AG04450 (cell line): ENCODE measurements around the gene GSG1L. TPM values are rescaled to one million over a fixed set of nuclear protein-coding genes. Genes with fewer than 3 reads are reported as not detected.

Source experiments
- CTCF ChIA-PET: fragments of 300-600, 350-600 bp; formaldehyde crosslinking; extraction: SDS; loops from one replicate; lab custom pipeline; 2022; ENCODE audit warnings: antibody characterized with exemption, inconsistent platforms; lab: Charles Lee
- POLR2A ChIA-PET: fragments of 350-600 bp; formaldehyde crosslinking; extraction: SDS; loops from one replicate; lab custom pipeline; 2021; ENCODE audit warnings: antibody characterized with exemption, inconsistent platforms; lab: Yijun Ruan, JAX
- DNase-seq: peaks from one replicate; pipeline ENCODE4 v3.0.0-alpha.2; 2011; ENCODE audit warnings: low read depth, low spot score
- H3K27ac ChIP-seq: one replicate; pipeline ENCODE4 v1.5.1; 2012; ENCODE audit warnings: low read depth, low read length, control low read depth
- H3K27me3 ChIP-seq: one replicate; pipeline ENCODE4 v1.6.0; 2012; ENCODE audit warnings: low read length; ENCODE audit not compliant: control insufficient read depth, insufficient read depth
- H3K4me3 ChIP-seq: 2 replicates; pipeline ENCODE4 v1.5.1; 2011; ENCODE audit warnings: mild to moderate bottlenecking, low read depth, low read length, control low read depth
- H3K9me3 ChIP-seq: 2 replicates; pipeline ENCODE4 v1.5.1; 2012; ENCODE audit warnings: low read length; ENCODE audit not compliant: control insufficient read depth, insufficient read depth
- polyA plus RNA-seq: library from polyadenylated mRNA; depleted of rRNA; stranded (reverse); fragments of >200 nt; gene quantifications from 2 replicates; pipeline ENCODE4 v1.2.3, GENCODE V29; 2011
- TF ChIP-seq, protein P1 (sequence below): IDR thresholded peaks from 2 replicates; pipeline ENCODE4 v1.5.1; 2011; ENCODE audit warnings: low read depth, low read length, control low read depth, inconsistent platforms

GSG1L gene
- polyA plus RNA-seq, 1 experiment, result not detected

GRCh38 chr16:27811881-27812280 lies 251.6 kb downstream of the GSG1L start:
- Histone ChIP-seq H3K27me3 (peaks cover 6% of the 10 kb centered on the region), H3K4me3 (no peak overlapping the region), H3K27ac (no peak overlapping the region), H3K9me3 (no peaks in the 10 kb centered on the region)
- TF ChIP-seq, protein P1, sequence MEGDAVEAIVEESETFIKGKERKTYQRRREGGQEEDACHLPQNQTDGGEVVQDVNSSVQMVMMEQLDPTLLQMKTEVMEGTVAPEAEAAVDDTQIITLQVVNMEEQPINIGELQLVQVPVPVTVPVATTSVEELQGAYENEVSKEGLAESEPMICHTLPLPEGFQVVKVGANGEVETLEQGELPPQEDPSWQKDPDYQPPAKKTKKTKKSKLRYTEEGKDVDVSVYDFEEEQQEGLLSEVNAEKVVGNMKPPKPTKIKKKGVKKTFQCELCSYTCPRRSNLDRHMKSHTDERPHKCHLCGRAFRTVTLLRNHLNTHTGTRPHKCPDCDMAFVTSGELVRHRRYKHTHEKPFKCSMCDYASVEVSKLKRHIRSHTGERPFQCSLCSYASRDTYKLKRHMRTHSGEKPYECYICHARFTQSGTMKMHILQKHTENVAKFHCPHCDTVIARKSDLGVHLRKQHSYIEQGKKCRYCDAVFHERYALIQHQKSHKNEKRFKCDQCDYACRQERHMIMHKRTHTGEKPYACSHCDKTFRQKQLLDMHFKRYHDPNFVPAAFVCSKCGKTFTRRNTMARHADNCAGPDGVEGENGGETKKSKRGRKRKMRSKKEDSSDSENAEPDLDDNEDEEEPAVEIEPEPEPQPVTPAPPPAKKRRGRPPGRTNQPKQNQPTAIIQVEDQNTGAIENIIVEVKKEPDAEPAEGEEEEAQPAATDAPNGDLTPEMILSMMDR, result no peak
- CTCF ChIA-PET, result no interaction called here
- no peak for DNase-seq
- POLR2A ChIA-PET, result no interaction called here

DNA sequence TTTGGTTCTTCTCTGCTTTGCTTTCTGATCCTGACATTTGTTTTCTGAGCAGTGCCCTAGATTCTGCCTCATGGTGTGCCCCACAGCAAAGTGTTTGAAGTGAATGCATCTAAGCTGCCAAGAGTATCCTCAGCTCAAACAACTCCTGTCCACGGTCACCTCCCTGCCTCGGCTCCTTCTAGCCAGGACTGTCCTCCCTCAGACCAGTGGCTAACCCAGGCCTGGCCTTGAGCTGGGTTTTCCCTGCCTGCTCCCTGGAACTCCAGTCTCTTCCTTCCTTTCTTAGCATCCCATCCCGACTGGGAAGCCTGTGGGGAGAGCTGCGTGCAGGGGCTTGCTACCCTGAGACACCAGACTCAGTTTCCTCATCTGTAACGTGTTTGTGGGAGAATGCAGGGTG lies 256.5 kb downstream of the GSG1L start:
- no peak overlapping the region for H3K27ac ChIP-seq
- no peak overlapping the region for H3K4me3 ChIP-seq
- H3K9me3 ChIP-seq, result no peaks in the 10 kb centered on the region
- peaks cover 18% of the 10 kb centered on the region for H3K27me3 ChIP-seq
- CTCF ChIA-PET, result no interaction called here
- TF ChIP-seq, protein P1, result no peak
- POLR2A ChIA-PET, result no interaction called here
- DNase-seq, result no peak

GRCh38 chr16:27806388-27806787 lies 257.1 kb downstream of the GSG1L start:
- H3K27ac ChIP-seq, result no peak overlapping the region
- no peaks in the 10 kb centered on the region for H3K9me3 ChIP-seq
- POLR2A ChIA-PET, result no interaction called here
- DNase-seq, result no peak
- CTCF ChIA-PET, result no interaction called here
- H3K4me3 ChIP-seq, result no peak overlapping the region
- H3K27me3 ChIP-seq, result peaks cover 18% of the 10 kb centered on the region
- TF ChIP-seq, protein P1, result no peak

GRCh38 chr16:27805828-27806351 lies 257.6 kb downstream of the GSG1L start:
- POLR2A ChIA-PET, result no interaction called here
- no peak overlapping the region for H3K4me3 ChIP-seq
- CTCF ChIA-PET, result no interaction called here
- TF ChIP-seq, protein P1, result no peak
- no peak overlapping the region for H3K27ac ChIP-seq
- H3K9me3 ChIP-seq, result no peaks in the 10 kb centered on the region
- no peak for DNase-seq
- peaks cover 18% of the 10 kb centered on the region for H3K27me3 ChIP-seq

- no peak for DNase-seq
- peaks cover 18% of the 10 kb centered on the region for H3K27me3 ChIP-seq
- TF ChIP-seq, protein P1, result no peak
- H3K9me3 ChIP-seq, result no peaks in the 10 kb centered on the region
- CTCF ChIA-PET, result no interaction called here
- H3K4me3 ChIP-seq, result no peak overlapping the region
- POLR2A ChIA-PET, result no interaction called here
- no peak overlapping the region for H3K27ac ChIP-seq
Measured at GRCh38 chr16:27803775-27804549, 259.6 kb downstream of the GSG1L start.
